IPS-18a (cell line): ENCODE data around the gene SLC35E1.

ENCODE experiments used
- H3K27ac ChIP-seq: one replicate; pipeline ENCODE4 v1.5.1; 2013; ENCODE audit warnings: low read length
- H3K27me3 ChIP-seq: one replicate; pipeline ENCODE4 v1.6.1; 2013; ENCODE audit warnings: mild to moderate bottlenecking, low read length; ENCODE audit not compliant: control insufficient read depth, insufficient read depth
- H3K36me3 ChIP-seq: one replicate; pipeline ENCODE4 v1.6.1; 2013; ENCODE audit warnings: low read depth, low read length; ENCODE audit not compliant: control insufficient read depth
- H3K4me1 ChIP-seq: one replicate; pipeline ENCODE4 v1.6.1; 2013; ENCODE audit warnings: low read depth, low read length; ENCODE audit not compliant: control insufficient read depth
- H3K4me3 ChIP-seq: one replicate; pipeline ENCODE4 v1.5.1; 2013; ENCODE audit warnings: low read length
- H3K9ac ChIP-seq: one replicate; pipeline ENCODE4 v1.6.1; 2013; ENCODE audit warnings: mild to moderate bottlenecking, low read length, moderate library complexity
- H3K9me3 ChIP-seq: one replicate; pipeline ENCODE4 v1.6.1; 2013; ENCODE audit warnings: low read depth, low read length; ENCODE audit not compliant: control insufficient read depth

Gene SLC35E1

DNA sequence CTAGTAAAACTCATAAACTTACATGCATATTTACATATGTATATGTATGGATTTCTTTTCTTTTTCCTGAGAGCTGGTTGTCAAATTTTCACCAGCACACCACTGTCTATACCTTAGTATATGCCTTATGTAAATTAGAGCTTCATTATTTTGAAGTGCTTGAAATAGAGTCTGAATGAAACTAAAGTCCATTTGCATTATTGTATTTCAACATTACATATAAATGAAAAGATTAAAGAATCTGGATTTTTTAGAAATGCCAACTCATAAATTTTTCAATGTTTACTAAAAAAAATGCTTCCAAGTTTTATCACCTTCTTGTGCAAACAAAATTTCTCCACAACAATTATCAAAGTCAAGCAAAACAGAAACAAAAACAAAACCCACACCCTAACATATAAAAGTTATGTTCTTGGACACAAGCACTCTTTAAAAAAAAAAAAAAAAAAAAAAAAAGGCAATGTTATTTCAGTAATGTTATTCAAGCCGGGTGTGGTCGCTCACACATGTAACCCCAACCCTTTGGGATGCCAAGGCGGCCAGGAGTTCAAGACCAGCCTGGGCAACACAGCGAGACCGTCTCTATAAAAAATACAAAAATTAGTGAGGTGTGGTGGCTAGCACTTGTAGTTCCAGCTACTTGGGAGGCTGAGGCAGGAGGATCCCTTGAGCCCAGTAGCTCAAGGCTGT is 37.4 kb upstream of the SLC35E1 start:
- H3K9ac ChIP-seq: no peak overlapping the region
- H3K27me3 ChIP-seq: no peaks in the 10 kb centered on the region
- no peaks in the 10 kb centered on the region for H3K9me3 ChIP-seq
- no peak overlapping the region for H3K27ac ChIP-seq
- H3K4me3 ChIP-seq: no peak overlapping the region
- no peaks in the 10 kb centered on the region for H3K4me1 ChIP-seq
- H3K36me3 ChIP-seq: no peaks in the 10 kb centered on the region

DNA sequence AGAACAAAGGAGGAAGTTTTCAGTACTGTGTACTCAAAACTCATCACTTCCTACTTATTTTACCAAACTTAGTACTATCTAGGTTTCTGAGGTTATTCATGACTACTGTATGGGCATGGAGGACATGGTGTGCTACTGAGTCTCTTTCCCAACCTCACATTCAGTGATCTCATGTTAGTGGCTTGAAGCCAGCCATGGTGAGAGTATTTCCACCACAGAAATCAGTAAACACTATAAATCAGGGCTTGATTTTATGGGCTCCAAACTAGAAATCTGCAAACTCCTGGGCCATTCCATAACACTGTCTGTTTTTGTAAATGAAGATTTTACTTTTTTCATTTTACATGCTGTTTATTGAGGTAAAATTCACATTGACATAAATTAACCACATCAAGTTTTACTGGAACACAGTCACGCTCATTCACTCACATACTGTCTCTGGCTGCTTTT is 36.1 kb upstream of the SLC35E1 start:
- Histone ChIP-seq H3K27me3 (no peaks in the 10 kb centered on the region), H3K9ac (no peak overlapping the region), H3K36me3 (no peaks in the 10 kb centered on the region), H3K27ac (no peak overlapping the region), H3K4me1 (no peaks in the 10 kb centered on the region), H3K4me3 (no peak overlapping the region), H3K9me3 (no peaks in the 10 kb centered on the region)

GRCh38 chr19:16607819-16608218 is 35.6 kb upstream of the SLC35E1 start:
- Histone ChIP-seq H3K27ac (no peak overlapping the region), H3K4me1 (no peaks in the 10 kb centered on the region), H3K9me3 (no peaks in the 10 kb centered on the region), H3K27me3 (no peaks in the 10 kb centered on the region), H3K4me3 (no peak overlapping the region), H3K36me3 (no peaks in the 10 kb centered on the region), H3K9ac (no peak overlapping the region)

DNA sequence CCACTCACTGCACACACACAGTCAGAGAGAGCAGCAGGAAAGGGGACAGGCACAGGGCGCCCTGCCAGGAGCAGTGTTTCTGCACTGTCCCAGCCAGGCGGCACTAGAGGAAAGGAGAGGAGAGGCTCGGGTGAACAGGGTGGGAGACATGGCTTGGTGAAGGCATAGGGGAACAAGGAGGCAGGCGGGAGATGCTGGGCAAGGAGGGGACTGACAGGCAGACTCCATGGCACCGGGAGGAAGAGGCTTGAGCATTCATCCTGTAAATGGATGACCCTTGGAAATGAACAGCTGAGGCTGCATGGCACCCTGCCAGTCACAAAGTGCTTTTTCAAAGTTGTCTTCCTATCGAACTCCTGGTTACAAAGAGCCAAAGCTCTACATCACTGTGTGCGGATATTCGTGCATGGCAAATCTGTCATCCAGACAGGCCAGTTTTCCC is 33.4 kb upstream of the SLC35E1 start:
- no peaks in the 10 kb centered on the region for H3K36me3 ChIP-seq
- H3K9ac ChIP-seq: no peak overlapping the region
- no peak overlapping the region for H3K4me3 ChIP-seq
- no peak overlapping the region for H3K27ac ChIP-seq
- H3K9me3 ChIP-seq: no peaks in the 10 kb centered on the region
- H3K4me1 ChIP-seq: no peaks in the 10 kb centered on the region
- H3K27me3 ChIP-seq: no peaks in the 10 kb centered on the region

DNA sequence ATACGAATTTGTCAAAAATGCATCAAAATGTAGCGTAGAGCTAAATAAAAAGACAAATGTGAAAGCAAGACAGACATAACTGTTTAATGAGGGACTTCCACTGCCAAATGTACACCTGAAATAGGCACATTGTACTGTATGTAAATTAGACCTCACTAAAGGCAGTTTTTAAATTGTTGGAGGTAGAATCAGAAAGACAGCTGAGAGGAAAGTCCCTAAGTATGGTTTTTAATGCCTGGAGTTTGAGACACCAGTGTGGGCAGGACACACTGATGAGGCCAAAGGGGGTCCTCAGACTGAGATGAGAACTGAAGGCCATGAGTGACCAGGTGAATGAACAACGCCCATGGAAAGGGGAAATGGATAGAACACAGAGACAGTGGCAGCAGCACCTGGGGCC is 32.9 kb upstream of the SLC35E1 start:
- H3K27me3 ChIP-seq: no peaks in the 10 kb centered on the region
- H3K9ac ChIP-seq: no peak overlapping the region
- H3K4me1 ChIP-seq: no peaks in the 10 kb centered on the region
- no peaks in the 10 kb centered on the region for H3K9me3 ChIP-seq
- no peaks in the 10 kb centered on the region for H3K36me3 ChIP-seq
- H3K4me3 ChIP-seq: no peak overlapping the region
- H3K27ac ChIP-seq: no peak overlapping the region

- no peaks in the 10 kb centered on the region for H3K27me3 ChIP-seq
- no peaks in the 10 kb centered on the region for H3K36me3 ChIP-seq
- no peak overlapping the region for H3K9ac ChIP-seq
- no peaks in the 10 kb centered on the region for H3K4me1 ChIP-seq
- H3K9me3 ChIP-seq: no peaks in the 10 kb centered on the region
- H3K27ac ChIP-seq: no peak overlapping the region
- no peak overlapping the region for H3K4me3 ChIP-seq
These were observed 32.4 kb upstream of the SLC35E1 start for GRCh38 chr19:16604615-16605014.

DNA sequence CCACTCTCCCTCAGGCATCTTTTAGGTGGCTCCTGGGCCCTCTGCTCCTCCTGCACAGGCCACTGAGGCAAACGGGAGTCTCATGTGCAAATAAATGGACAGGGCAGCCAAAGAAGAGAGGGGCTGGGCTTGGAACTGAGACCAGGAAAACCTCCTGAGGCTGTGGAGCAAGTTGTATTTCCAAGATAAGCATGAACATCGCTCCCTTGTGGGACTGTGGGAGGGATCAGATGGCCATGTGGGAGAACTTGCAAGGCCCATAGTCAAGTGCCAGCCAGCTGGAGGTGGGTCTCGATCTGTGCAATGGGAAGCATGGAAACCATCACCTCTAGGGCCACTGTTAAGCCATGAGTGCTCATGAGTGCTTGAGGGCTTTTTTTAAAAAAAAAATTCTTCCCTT is 30.9 kb upstream of the SLC35E1 start:
- Histone ChIP-seq H3K9ac (no peak overlapping the region), H3K4me3 (no peak overlapping the region), H3K4me1 (no peaks in the 10 kb centered on the region), H3K36me3 (no peaks in the 10 kb centered on the region), H3K9me3 (no peaks in the 10 kb centered on the region), H3K27ac (no peak overlapping the region), H3K27me3 (no peaks in the 10 kb centered on the region)

DNA sequence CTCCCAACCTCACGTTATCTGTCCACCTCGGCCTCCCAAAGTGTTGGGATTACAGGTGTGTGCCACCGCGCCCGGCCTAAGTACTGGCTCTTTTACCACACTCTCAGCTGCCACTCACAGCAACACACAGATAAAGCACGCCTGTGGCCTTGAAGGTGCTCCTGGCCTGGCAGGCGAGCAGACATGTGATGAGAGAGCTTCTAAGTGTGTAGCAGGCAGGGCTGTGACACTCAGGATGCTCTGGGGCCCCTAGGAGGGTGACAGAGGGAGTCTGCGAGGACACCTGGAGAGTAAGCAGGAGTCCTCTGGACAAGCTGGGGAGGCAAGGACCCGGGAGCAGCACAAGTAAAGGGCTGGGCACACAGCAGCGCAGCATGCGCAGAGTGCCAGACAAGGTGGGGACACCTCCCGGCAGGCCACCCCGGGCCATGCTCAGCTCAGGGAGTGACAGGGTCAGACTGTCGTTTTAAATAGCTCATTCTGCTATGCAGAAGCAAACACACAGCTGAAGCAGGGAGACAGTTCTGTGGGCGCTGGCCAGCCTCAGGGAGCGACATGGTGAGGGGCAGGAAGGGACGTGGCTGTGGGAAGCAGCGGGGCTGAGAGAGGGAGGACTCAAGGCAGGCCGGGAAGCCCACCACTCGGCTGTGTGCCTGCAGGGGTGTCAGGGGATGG is 29.3 kb upstream of the SLC35E1 start:
- no peak overlapping the region for H3K4me3 ChIP-seq
- no peaks in the 10 kb centered on the region for H3K4me1 ChIP-seq
- no peaks in the 10 kb centered on the region for H3K36me3 ChIP-seq

DNA sequence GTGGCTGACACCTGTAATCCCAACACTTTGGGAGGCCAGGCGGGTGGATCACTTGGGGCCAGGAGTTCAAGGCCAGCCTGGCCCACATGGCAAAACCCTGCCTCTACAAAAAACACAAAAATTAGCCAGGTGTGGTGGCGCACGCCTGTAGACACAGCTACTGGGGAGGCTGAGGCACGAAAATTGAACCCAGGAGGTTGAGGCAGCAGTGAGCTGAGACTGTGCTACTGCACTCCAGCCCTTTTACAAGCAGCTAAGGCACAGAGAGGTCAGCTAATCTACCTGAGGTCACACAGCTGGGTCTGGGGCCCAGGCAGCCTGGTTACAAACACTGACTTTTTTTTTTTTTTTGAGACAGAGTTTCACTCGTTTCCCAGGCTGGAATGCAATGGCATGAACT is 28.6 kb upstream of the SLC35E1 start:
- Histone ChIP-seq H3K9ac (no peak overlapping the region), H3K36me3 (no peaks in the 10 kb centered on the region), H3K9me3 (no peaks in the 10 kb centered on the region), H3K4me1 (no peaks in the 10 kb centered on the region), H3K27me3 (no peaks in the 10 kb centered on the region), H3K4me3 (no peak overlapping the region), H3K27ac (no peak overlapping the region)

More for the DNA sequence above, 29.3 kb upstream of the SLC35E1 start:
- no peak overlapping the region for H3K27ac ChIP-seq
- H3K27me3 ChIP-seq: no peaks in the 10 kb centered on the region
- H3K9me3 ChIP-seq: no peaks in the 10 kb centered on the region
- no peak overlapping the region for H3K9ac ChIP-seq

- Histone ChIP-seq H3K36me3 (no peaks in the 10 kb centered on the region), H3K9ac (no peak overlapping the region), H3K4me1 (no peaks in the 10 kb centered on the region), H3K27me3 (no peaks in the 10 kb centered on the region), H3K9me3 (no peaks in the 10 kb centered on the region), H3K4me3 (no peak overlapping the region), H3K27ac (no peak overlapping the region)
These were observed 27.6 kb upstream of the SLC35E1 start for GRCh38 chr19:16599655-16600346.

GRCh38 chr19:16598848-16599247 is 26.6 kb upstream of the SLC35E1 start:
- H3K4me1 ChIP-seq: no peaks in the 10 kb centered on the region
- H3K27ac ChIP-seq: no peak overlapping the region

More at GRCh38 chr19:16598848-16599247, 26.6 kb upstream of the SLC35E1 start:
- Histone ChIP-seq H3K9me3 (no peaks in the 10 kb centered on the region), H3K4me3 (no peak overlapping the region), H3K9ac (no peak overlapping the region), H3K36me3 (no peaks in the 10 kb centered on the region), H3K27me3 (no peaks in the 10 kb centered on the region)
